Mesodermal cell (in vitro differentiated cells): ENCODE data around the gene ZNF816.
"Not testable (repeated sequence)": the region's sequence is repeated elsewhere in the genome, so short reads cannot be mapped to it uniquely, and the experiment has no call there.

Experiments
- H3K27ac ChIP-seq: 2 replicates; pipeline ENCODE4 v1.7.0; 2013; ENCODE audit warnings: mild to moderate bottlenecking, low read depth, low read length, moderate library complexity; ENCODE audit not compliant: severe bottlenecking
- H3K36me3 ChIP-seq: 2 replicates; pipeline ENCODE4 v1.7.1; 2013; ENCODE audit warnings: mild to moderate bottlenecking, low read length, moderate library complexity; ENCODE audit not compliant: control insufficient read depth, insufficient read depth
- H3K4me1 ChIP-seq: one replicate; pipeline ENCODE4 v1.7.1; 2013; ENCODE audit warnings: mild to moderate bottlenecking, low read length; ENCODE audit not compliant: insufficient read depth, control insufficient read depth, poor library complexity, severe bottlenecking
- H3K4me3 ChIP-seq: 2 replicates; pipeline ENCODE4 v1.7.0; 2013; ENCODE audit warnings: low read length, control low read depth, mild to moderate bottlenecking; ENCODE audit not compliant: insufficient read depth, poor library complexity, severe bottlenecking; ENCODE audit errors: extremely low read depth
- H3K9me3 ChIP-seq: 2 replicates; pipeline ENCODE4 v1.7.1; 2013; ENCODE audit warnings: mild to moderate bottlenecking, low read length, moderate library complexity; ENCODE audit not compliant: control insufficient read depth
- WGBS, 2 experiments: methylation state at CpG; one replicate each; pipeline ENCODE4 v1.1.5; 2013; ENCODE audit warnings: missing lambda C conversion rate in 2 of 2; ENCODE audit not compliant: insufficient coverage in 2 of 2; 5-methylcytosine and 5-hydroxymethylcytosine counted together

Gene ZNF816

GRCh38 chr19:52924641-52925040, 38.0 kb downstream of the ZNF816 start:
- not testable (repeated sequence) for H3K9me3 ChIP-seq, H3K27ac ChIP-seq, H3K4me1 ChIP-seq, H3K4me3 ChIP-seq
- peaks cover 36% of the 10 kb centered on the region for H3K36me3 ChIP-seq
- whole genome bisulfite sequencing, 2 experiments = 90 to 95% methylated on average over 3 to 4 of the region's 9 CpGs

DNA sequence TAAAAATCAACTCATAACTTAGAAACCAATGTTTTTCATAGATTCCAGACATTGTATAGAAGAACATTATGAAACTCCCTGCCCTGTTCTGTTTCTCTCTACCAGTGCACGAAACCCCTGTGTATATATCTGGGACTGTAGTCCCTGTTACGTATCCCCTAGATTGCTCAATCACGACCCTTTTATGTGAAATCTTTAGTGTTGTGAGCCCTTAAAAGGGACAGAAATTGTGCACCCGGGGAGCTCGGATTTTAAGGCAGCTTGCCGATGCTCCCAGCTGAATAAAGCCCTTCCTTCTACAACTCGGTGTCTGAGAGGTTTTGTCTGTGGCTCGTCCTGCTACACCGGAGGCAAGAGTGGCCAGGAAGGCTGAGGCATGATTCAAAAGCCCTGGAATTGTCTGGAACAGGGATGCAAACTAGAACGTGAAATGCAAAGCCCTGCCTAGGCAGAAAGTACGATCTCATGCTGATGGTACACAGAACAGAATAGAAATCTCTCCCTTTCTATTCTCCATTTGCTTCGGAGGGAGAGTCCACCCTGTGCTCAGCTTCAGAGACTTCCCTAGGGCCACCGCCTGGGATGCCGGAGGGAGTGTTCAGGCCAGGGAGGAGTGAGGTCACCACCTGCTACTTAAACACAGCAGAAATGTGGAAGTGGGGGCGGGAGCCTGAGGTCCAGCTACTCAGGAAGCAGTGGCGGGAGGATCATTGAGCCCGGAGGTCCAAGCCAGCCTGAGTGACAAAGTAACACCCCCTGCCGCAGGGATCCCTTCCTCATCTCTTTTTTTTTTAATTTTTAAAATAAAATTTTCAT, 38.7 kb downstream of the ZNF816 start:
- Histone ChIP-seq H3K36me3 (peaks cover 30% of the 10 kb centered on the region), H3K9me3 (peaks cover 2% of the 10 kb centered on the region), H3K4me1 (no peaks in the 10 kb centered on the region), H3K4me3 (peak overlapping the region; percentile 57), H3K27ac (no peak overlapping the region)
- WGBS, 2 experiments = 79 to 88% methylated on average over 11 to 14 of the region's 18 CpGs

- peaks cover 2% of the 10 kb centered on the region for H3K9me3 ChIP-seq
- 1 to 4% methylated on average over 20 to 29 of the region's 55 CpGs for WGBS, 2 experiments
- H3K27ac ChIP-seq = peak within 1 kb of the TSS; percentile 91
- H3K4me1 ChIP-seq = no peaks in the 10 kb centered on the region
- peak within 1 kb of the TSS; percentile 57 for H3K4me3 ChIP-seq
- peaks cover 22% of the 10 kb centered on the region for H3K36me3 ChIP-seq
Measured at GRCh38 chr19:52922841-52923777, 39.6 kb downstream of the ZNF816 start, which contains the start of gene ZNF888. Gene ZNF888 (minus strand): TSS chr19:52923428. CDS start chr19:52917873, 5,555 bp downstream.

- Histone ChIP-seq H3K36me3 (peaks cover 50% of the 10 kb centered on the region), H3K27ac (no peak overlapping the region), H3K4me3 (no peak overlapping the region), H3K9me3 (no peaks in the 10 kb centered on the region), H3K4me1 (no peaks in the 10 kb centered on the region)
- 100% methylated on average over 4 of the region's 5 CpGs; no CpG with 5 or more reads in 1 of the 2 experiments for WGBS, 2 experiments
Measured at GRCh38 chr19:52917531-52917930, 45.1 kb downstream of the ZNF816 start.

- Histone ChIP-seq H3K9me3 (no peaks in the 10 kb centered on the region), H3K36me3 (peaks cover 77% of the 10 kb centered on the region), H3K4me1 (no peaks in the 10 kb centered on the region), H3K27ac (no peak overlapping the region), H3K4me3 (no peak overlapping the region)
- WGBS, 2 experiments = 100% methylated on average over 1 of the region's 1 CpG
Measured at GRCh38 chr19:52910648-52911047, 52.0 kb downstream of the ZNF816 start.

- H3K4me3 ChIP-seq, H3K9me3 ChIP-seq, H3K27ac ChIP-seq, H3K4me1 ChIP-seq: not testable (repeated sequence)
- peaks cover 32% of the 10 kb centered on the region for H3K36me3 ChIP-seq
- 90 to 96% methylated on average over 13 to 14 of the region's 16 CpGs for WGBS, 2 experiments
Measured at GRCh38 chr19:52904052-52904780, 58.5 kb downstream of the ZNF816 start.

DNA sequence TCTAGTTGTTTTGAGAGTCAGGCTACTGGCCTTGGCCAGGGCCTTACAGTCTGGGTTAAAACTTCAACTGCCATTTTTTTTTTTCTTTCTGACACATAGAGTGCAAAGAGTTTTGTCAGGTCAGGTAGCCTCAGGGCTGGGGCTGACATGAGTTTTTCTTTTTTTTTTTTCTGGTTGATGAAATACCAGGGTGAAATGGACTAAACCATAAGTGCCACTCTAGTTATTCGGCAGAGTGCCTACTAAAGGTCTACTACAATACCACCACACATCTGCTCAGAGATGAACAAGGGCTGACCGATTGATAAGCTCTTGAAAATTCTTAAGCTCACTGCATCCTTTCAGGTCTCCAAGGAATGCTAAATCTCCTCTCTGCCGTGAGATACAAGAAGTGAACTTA, 60.8 kb downstream of the ZNF816 start:
- peaks cover 12% of the 10 kb centered on the region for H3K36me3 ChIP-seq
- no peak overlapping the region for H3K4me3 ChIP-seq
- peaks cover 10% of the 10 kb centered on the region for H3K9me3 ChIP-seq
- no peak overlapping the region for H3K27ac ChIP-seq
- H3K4me1 ChIP-seq = no peaks in the 10 kb centered on the region
- 78 to 89% methylated on average over 1 of the region's 3 CpGs for WGBS, 2 experiments
